Ovary (tissue), 9 donors: ENCODE measurements around the gene PLCE1. TPM values are rescaled to one million over a fixed set of nuclear protein-coding genes. Genes with fewer than 3 reads are reported as not detected.

Experiments
- DNase-seq, 5 donors: peaks; one replicate each; pipeline ENCODE4 v3.0.0-alpha.2; 2019 to 2020
- H3K27ac ChIP-seq, 2 donors: fragments of 200-600 bp; one replicate each; pipeline versions ENCODE4 v1.5.1 to v1.8.0; 2019 to 2022
- H3K27me3 ChIP-seq: fragments of 200-600 bp; one replicate; pipeline ENCODE4 v1.8.0; 2022
- H3K36me3 ChIP-seq: fragments of 200-600 bp; sonication (generic); one replicate; pipeline ENCODE4 v1.5.1; 2019
- H3K4me1 ChIP-seq: one replicate; pipeline ENCODE4 v1.8.1; 2013; ENCODE audit warnings: mild to moderate bottlenecking, moderate library complexity; ENCODE audit not compliant: insufficient read depth
- H3K4me3 ChIP-seq: fragments of 200-600 bp; sonication (generic); one replicate; pipeline ENCODE4 v1.5.1; 2017
- H3K9me3 ChIP-seq, 2 donors: fragments of 200-600 bp in 1 of 2; sonication (generic) in 1 of 2; one replicate each; pipeline versions ENCODE4 v1.5.1 to v1.8.1; 2013 to 2019; ENCODE audit warnings: mild to moderate bottlenecking in 1 of 2, moderate library complexity in 1 of 2
- EP300 ChIP-seq: sonication (generic); formaldehyde crosslinking; IDR thresholded peaks from one replicate; pipeline ENCODE4 v1.6.1; 2017; ENCODE audit warnings: antibody characterized with exemption
- POLR2A ChIP-seq: fragments of 450-650 bp; IDR thresholded peaks from one replicate; pipeline ENCODE4 v1.6.1; 2017; ENCODE audit warnings: antibody characterized with exemption, mild to moderate bottlenecking, moderate library complexity
- WGBS, 3 donors: extraction: QIAGEN DNeasy Blood & Tissue Kit in 1 of 3; methylation state at CpG; one replicate each; pipeline versions ENCODE4 v1.1.5 to v1.1.7; 2013 to 2017; 5-methylcytosine and 5-hydroxymethylcytosine counted together
- intact Hi-C, 4 donors: fragments of 100-400 bp; cut with DNase I; formaldehyde crosslinking; loops; one replicate each; pipeline versions ENCODE4 v1.11.0 to v1.15.1; 2022 to 2023
- polyA plus RNA-seq, 2 donors: library from polyadenylated mRNA; stranded (reverse); fragments of 200-250 nt in 1 of 2; fragments of 350-450 nt in 1 of 2; fragmentation: Illumina TruSeq in 1 of 2; extraction: RNeasy Lipid Tissue Mini Kit (QIAGEN cat#74804) in 1 of 2; gene quantifications; one replicate each; pipeline ENCODE4 v1.2.3, GENCODE V29; 2013 to 2014
- total RNA-seq, 7 donors: library from RNA; depleted of rRNA in 2 of 7; stranded (reverse); fragments of >200 nt in 2 of 7; fragmentation: NEBNext Ultra II Directional in 3 of 7; extraction: Animal tissue kit (Norgen Biotek cat#: 25700) in 3 of 7; gene quantifications; one replicate each; pipeline versions ENCODE4 v1.1.0 to v1.2.4, GENCODE V29; 2016 to 2023
- TF ChIP-seq, protein P1 (sequence below), 3 donors: fragments of 450-650 bp in 2 of 3; fragments of 200-600 bp in 1 of 3; IDR thresholded peaks; one replicate each; pipeline versions ENCODE4 v1.5.1 to v1.8.0; 2016 to 2022; ENCODE audit warnings: antibody characterized with exemption in 3 of 3, mild to moderate bottlenecking in 1 of 3
- donor health status: DM: no; HTN: no; CAD: no; lungs with moderate emphysema.
- donor health status: DM: no; HTN: no; CAD: no.
- donor health status: Bipolar disorder and iron deficiency.
- donor health status: DM: yes; HTN: yes; CAD: no.
- donor health status: DM: no; HTN: no; CAD: no.
- donor health status: DM: yes; HTN: yes; CAD: no.

The PLCE1 gene
- total and polyA plus RNA-seq, 9 donors, result 2.5 to 15.3 (median 7.4) TPM

- H3K9me3 ChIP-seq, result no peaks in the 10 kb centered on the region
- TF ChIP-seq, protein P1, sequence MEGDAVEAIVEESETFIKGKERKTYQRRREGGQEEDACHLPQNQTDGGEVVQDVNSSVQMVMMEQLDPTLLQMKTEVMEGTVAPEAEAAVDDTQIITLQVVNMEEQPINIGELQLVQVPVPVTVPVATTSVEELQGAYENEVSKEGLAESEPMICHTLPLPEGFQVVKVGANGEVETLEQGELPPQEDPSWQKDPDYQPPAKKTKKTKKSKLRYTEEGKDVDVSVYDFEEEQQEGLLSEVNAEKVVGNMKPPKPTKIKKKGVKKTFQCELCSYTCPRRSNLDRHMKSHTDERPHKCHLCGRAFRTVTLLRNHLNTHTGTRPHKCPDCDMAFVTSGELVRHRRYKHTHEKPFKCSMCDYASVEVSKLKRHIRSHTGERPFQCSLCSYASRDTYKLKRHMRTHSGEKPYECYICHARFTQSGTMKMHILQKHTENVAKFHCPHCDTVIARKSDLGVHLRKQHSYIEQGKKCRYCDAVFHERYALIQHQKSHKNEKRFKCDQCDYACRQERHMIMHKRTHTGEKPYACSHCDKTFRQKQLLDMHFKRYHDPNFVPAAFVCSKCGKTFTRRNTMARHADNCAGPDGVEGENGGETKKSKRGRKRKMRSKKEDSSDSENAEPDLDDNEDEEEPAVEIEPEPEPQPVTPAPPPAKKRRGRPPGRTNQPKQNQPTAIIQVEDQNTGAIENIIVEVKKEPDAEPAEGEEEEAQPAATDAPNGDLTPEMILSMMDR (IDR thresholded peaks at IDR 0.05), result no peak
- H3K4me3 ChIP-seq, result no peak overlapping the region
- 4 to 10% (median 10%) methylated on average over 8 of the region's 8 CpGs for WGBS, 3 donors
- intact Hi-C loops, result loop anchor here in 1 of 4 donors (10.0 kb wide), 1 partner anchor 47 kb away; no protein-coding TSS in a partner anchor
- peaks cover 5% of the 10 kb centered on the region for H3K4me1 ChIP-seq
- H3K27ac ChIP-seq, result no peak overlapping the region
- H3K27me3 ChIP-seq, result no peaks in the 10 kb centered on the region
- peak; percentile 23 to 54 (median 44) for DNase-seq
- no peaks in the 10 kb centered on the region for H3K36me3 ChIP-seq
Observed at GRCh38 chr10:93991596-93992284, 2.0 kb upstream of the PLCE1 start.

DNA sequence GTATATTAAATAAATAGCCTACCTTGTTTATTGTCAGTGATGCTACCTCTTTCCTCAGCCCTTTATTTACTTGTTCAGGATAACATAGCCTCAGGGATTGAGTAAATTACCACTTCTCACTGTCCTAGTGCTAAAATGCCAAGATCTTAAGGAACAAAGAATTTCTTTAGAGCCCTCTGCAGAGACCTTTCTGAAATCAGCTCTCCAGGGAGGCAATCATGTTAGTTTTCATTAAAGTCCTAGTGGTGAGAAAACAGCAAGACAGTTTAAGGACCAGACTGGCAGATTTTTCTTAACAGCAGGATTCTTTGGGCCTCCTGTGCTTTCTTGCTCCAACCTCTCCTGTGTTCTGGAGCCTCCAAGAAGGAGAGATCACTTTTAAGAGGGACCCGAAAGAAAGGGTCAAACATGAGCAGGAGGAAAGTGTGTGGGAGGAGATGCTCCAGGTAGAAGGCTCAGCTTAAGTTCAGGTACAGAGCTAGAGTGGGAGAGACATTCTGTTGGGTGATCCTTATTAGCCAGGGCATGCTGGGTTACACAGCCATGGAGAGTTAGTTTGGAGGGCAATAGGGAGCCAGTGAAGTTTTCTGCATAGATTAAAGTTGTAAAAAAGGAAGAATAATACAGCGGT is 1.2 kb upstream of the PLCE1 start:
- Histone ChIP-seq H3K4me1 (peaks cover 5% of the 10 kb centered on the region), H3K36me3 (no peaks in the 10 kb centered on the region), H3K27ac (no peak overlapping the region), H3K4me3 (no peak overlapping the region), H3K27me3 (no peaks in the 10 kb centered on the region), H3K9me3 (no peaks in the 10 kb centered on the region)
- TF ChIP-seq, protein P1 (IDR thresholded peaks at IDR 0.05), result no peak
- TF ChIP-seq POLR2A (no peak), EP300 (no peak)
- DNase-seq, result no peak
- 87 to 96% (median 92%) methylated on average over 2 of the region's 2 CpGs for WGBS, 3 donors
- intact Hi-C loops, result loop anchor here in 1 of 4 donors (10.0 kb wide), 1 partner anchor 48 kb away; no protein-coding TSS in a partner anchor

DNA sequence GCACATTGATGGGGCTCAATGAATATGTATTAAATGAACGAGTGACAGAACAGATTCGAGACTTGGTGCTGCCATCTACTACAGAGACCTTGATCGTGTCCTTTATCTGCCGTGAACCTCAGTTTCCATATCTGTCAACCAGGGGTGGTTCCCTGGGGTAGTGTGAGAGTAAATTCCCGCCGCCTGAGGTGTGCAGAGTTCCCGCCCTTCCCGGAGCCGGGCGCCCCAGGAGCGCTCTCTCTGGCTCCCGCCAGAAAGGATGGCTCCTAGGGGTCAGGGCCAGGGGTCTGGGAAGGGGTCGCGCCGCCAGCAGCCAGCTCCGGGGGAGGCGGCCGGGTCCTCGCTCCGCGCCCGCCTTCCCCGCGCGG is 333 bp upstream of the PLCE1 start:
- Histone ChIP-seq H3K4me1 (peaks cover 5% of the 10 kb centered on the region), H3K9me3 (no peaks in the 10 kb centered on the region), H3K27me3 (no peaks in the 10 kb centered on the region), H3K36me3 (no peaks in the 10 kb centered on the region), H3K4me3 (peak overlapping the region; percentile 65), H3K27ac (no peak overlapping the region)
- 4 to 9% (median 7%) methylated on average over 15 to 25 of the region's 25 CpGs for WGBS, 3 donors
- no peak for DNase-seq
- TF ChIP-seq, protein P1 (IDR thresholded peaks at IDR 0.05), result peak in 1 of 3 donors; percentile 18
- no peak for TF ChIP-seq EP300
- intact Hi-C loops, result loop anchor here in 1 of 4 donors (10.0 kb wide), 1 partner anchor 49 kb away; no protein-coding TSS in a partner anchor

- 13 to 22% (median 14%) methylated on average over 12 of the region's 12 CpGs for WGBS, 3 donors
- H3K4me3 ChIP-seq, result peak overlapping the region; percentile 65
- no peaks in the 10 kb centered on the region for H3K36me3 ChIP-seq
- H3K9me3 ChIP-seq, result no peaks in the 10 kb centered on the region
- intact Hi-C loops, result loop anchor here in 1 of 4 donors (10.0 kb wide), 1 partner anchor 50 kb away; no protein-coding TSS in a partner anchor
- no peak overlapping the region for H3K27ac ChIP-seq
- TF ChIP-seq, protein P1 (IDR thresholded peaks at IDR 0.05), result no peak
- no peak for TF ChIP-seq EP300
- TF ChIP-seq POLR2A, result no peak
- peaks cover 7% of the 10 kb centered on the region for H3K4me1 ChIP-seq
- H3K27me3 ChIP-seq, result no peaks in the 10 kb centered on the region
- DNase-seq, result no peak
Observed at GRCh38 chr10:93994438-93994801, 689 bp downstream of the PLCE1 start.
